Measurements from ENCODE around the gene RAD51D.
"Not testable (repeated sequence)": the region's sequence is repeated elsewhere in the genome, so short reads cannot be mapped to it uniquely, and the experiment has no call there.

RAD51D gene

DNA sequence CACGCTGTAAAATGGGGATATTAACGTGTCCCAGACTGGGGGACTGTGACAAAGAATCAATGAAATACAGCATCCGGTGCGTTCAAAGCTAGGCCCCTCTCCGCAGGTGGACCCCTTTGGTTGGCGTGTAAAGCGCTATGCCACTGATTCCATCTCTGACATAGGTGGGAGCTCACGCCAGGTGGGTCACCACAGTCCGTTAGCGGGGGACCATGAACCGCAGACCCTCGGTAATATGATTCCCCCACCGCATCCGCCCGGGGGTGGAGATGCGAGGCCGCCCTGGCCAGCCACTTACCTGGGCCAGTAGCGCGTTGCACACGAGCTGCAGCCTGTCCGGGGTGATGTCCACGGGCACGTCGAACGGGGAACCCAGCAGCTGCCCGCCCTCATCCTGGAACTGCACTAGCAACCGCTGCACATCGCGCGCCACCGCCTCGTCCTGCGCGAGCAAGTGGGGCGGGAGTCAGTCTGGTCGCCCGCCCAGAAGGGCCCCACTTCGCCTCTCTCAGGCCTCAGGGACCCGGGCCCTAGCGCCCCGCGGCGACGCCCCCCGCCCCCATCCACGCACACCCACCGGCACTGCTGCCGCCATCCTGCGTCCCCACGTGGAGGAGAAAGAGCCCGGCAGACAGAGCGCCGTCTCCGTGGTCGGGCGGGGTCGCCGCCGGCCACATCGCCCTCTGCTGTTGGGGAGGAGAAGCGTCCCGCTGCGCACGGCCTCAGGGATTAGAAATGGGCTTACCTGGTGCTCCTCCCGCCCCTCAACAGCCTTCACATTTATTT lies 22.2 kb upstream of the RAD51D start, which contains the start of gene NLE1:
TSS of gene NLE1 (minus strand) at position 623 of the 786 bp plus-strand sequence. CDS start at position 595, 28 bp downstream.
- peak; percentile 41 for DNase-seq

DNA sequence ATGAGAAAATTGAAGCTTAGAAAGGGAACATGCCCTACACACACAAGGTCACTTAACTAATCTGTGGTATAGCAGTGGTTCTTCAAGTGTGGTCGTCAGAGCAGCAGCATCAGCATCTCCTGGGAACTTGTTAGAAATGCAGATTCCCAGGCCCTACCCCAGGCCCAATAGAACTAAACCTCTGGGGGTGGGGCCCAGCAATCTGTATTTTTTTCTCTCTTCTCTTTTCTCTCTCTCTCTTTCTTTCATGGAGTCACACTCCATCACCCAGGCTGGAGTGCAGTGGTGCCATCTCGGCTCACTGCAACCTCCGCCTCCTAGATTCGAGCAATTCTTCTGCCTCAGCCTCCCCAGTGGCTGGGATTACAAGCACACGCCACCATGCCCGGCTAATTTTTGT lies 18.6 kb upstream of the RAD51D start:
- DNase-seq, result no peak

DNA sequence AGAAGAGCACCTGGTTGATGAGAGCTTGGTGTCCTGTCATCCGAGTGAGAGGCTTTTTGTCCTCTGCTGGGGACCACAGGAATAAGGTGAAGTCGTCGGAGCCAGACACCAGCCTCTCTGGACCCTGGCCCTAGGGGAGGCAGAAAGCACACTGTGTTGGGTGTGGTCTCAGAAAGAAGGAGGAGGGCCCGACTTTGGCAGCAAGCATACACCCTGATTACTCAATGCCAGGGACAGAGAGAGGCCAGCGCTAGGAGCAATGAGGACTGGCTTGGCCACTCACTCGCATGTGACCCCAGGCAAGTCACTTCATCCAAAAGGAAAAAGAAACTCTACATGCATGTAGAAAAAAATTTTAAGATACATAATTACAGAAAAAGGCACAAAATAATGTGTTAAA lies 15.7 kb upstream of the RAD51D start:
- DNase-seq, result no peak

- DNase-seq, result peak; percentile 6
Measured at GRCh38 chr17:35132816-35133550, 13.3 kb upstream of the RAD51D start.

DNA sequence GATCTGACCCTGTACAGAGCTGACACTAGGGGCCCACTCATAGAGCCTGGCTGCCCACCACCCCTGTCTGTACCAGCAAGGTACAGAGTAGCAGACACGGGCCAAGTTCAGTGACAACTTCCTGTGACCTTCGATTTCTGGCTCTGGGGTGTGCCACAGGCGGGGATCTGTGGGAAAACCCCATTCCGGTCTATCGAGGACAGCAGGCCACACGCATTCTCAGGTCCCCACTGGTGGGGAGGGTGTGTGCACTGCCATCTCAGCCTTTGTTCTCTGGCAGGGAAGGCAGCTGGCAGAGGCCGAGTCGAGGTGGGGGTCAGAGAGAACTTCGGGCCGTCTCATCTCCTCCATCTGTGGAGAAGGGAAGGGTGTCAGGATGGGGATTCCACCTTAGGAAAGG lies 12.4 kb upstream of the RAD51D start:
- no peak for DNase-seq

- DNase-seq, result no peak
Measured at GRCh38 chr17:35130392-35130791, 10.7 kb upstream of the RAD51D start.

DNA sequence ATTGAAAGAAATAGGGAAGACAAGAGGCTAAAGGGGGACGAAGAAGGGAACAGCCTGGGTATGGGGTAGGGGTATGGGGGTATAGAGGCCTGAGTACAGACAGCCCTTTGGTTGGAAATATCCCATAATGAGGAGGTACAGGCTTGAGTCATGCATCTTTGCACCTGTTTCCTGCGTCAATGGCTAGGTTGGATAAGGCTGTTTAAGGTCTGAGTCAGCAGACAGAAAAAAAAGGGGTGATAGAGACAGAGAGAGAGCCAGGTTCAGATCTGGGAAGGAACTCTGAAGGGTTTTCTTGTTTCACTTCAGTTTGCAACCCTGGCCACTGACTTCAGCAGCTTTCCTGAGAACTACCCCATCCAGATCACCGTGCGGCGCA lies 10.3 kb upstream of the RAD51D start:
- DNase-seq, result no peak

- no peak for DNase-seq
Measured at GRCh38 chr17:35129154-35129972, 9.7 kb upstream of the RAD51D start.

GRCh38 chr17:35127751-35128514 lies 8.3 kb upstream of the RAD51D start:
- no peak for DNase-seq

DNA sequence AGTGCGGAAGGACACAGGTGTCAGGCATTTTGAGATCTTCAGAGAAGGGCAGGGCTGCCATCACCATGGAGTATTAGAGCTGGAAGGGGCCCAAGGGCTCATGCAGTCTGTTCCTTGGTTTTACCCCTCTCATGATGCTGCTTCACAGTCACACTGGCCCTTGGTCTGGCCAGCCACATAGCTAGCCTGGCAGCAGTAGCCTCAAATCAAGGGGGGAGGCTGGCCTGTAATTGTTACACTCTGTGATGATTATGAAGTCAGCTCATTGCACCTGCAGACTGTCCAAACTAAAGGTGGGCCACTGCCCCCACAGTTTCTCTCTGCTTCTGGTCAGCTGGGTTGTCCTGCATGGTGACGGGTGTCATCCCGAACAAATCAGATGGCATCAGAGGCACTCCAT lies 1.7 kb upstream of the RAD51D start, which contains the start of gene FNDC8:
TSS of gene FNDC8 (plus strand) at position 301 of the 400 bp plus-strand sequence. CDS start at position 380, 79 bp downstream.
- no peak for DNase-seq

- no peak for DNase-seq
Measured at GRCh38 chr17:35117984-35118383, 1.7 kb downstream of the RAD51D start.

DNA sequence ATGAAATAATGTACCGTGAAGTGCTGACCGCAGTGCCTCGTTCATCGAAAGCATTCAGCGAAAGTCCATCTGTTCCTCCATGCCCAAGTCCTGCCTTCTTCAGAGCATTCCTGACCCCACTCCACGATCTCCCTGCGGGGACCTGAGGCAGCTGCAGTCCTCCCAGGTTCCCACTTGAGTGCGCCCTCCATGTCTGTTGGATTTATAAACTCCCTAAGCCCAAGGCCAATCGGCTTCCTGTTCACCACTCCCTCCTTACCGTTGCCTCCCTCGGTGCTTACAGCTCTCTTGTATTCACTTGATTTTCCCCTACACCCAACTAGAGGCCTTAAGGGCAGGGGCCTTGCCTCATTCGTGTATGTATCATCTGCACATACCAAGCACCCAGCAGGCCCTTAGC lies 2.8 kb downstream of the RAD51D start:
- DNase-seq, result no peak

DNA sequence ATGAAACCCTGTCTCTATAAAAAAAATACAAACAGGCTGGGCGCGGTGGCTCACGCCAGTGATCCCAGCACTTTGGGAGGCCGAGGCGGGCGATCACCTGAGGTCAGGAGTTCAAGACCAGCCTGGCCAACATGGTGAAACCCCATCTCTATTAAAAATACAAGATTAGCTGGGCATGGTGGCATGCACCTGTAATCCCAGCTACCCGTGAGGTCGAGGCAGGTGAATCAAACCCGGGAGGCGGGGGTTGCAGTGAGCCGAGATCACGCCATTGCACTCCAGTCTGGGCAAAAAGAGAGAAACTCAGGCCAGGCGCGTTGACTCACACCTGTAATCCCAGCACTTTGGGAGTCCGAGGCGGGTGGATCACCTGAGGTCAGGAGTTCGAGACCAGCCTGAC lies 8.9 kb downstream of the RAD51D start:
- not testable (repeated sequence) for DNase-seq

DNA sequence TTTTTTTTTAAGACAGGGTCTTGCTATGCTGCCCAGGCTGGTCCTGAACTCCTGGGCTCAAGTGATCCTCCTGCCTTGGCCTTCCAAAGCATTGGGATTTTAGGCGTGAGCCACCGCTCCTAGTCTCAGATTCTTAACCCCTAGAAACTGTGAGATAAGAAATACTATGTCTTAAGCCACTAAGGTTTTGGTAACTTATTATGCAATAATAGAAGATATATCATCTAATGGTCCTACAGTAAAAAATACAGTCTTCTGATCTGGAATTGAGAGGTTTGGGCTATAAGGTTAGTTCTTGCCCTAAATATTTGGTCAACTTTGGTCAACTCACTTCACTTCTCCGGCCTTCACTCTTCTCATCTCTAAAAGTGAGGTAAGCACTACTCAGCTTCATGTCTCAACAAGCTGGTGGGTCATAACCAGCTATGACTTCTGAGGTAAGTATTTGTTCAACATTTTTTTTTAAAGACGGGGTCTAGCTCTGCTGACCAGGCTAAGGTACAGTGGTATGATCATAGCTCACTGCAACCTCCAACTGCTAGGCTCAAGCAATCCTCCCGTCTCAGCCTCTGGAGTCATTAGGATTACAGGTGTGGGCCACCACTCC lies 14.7 kb downstream of the RAD51D start:
- no peak for DNase-seq

GRCh38 chr17:35103271-35103670 lies 16.4 kb downstream of the RAD51D start:
- no peak for DNase-seq

GRCh38 chr17:35101725-35102124 lies 17.9 kb downstream of the RAD51D start:
- DNase-seq, result no peak

DNA sequence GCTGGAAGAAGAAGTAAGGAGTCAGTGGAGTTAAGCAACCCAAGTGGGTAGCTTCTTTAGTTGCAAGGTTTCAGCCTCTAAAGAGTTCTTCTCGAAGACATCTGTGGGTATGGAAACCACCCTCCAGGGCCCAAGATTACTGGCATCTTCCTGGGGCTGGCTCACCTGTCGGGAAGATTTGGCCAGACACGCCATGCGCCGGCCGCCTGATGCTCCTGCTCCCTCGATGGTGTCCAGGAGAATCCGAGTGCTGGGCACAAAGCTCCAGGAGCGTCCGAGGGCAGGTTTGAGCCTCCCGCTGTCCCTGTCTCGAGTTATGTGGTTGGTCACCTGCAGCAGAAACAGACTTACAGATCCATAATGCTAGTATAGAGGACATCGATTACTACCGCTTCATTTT lies 18.6 kb downstream of the RAD51D start:
- no peak for DNase-seq

GRCh38 chr17:35099908-35100307 lies 19.8 kb downstream of the RAD51D start:
- DNase-seq, result no peak

GRCh38 chr17:35097776-35098175 lies 21.9 kb downstream of the RAD51D start:
- DNase-seq, result no peak

DNA sequence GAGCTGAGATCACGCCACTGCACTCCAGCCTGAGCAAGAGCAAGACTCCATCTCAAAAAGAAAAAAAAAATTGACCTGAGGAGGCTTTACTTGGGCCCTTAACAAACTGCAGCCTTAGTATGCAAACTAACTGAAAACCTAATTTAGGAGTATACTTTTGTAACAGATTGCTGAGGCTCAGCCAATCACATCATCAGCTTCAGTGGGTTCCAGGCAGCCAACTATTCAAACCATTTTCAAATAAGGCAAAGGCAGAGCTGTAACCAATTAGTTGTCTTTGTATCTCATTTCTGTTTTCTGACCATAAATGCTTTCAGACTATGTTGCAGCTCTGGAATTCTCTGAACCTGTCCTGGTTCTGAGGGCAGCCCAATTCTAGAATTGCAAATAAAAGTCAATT lies 23.9 kb downstream of the RAD51D start:
- no peak for DNase-seq

- no peak for DNase-seq
Measured at GRCh38 chr17:35094902-35095301, 24.8 kb downstream of the RAD51D start.

DNA sequence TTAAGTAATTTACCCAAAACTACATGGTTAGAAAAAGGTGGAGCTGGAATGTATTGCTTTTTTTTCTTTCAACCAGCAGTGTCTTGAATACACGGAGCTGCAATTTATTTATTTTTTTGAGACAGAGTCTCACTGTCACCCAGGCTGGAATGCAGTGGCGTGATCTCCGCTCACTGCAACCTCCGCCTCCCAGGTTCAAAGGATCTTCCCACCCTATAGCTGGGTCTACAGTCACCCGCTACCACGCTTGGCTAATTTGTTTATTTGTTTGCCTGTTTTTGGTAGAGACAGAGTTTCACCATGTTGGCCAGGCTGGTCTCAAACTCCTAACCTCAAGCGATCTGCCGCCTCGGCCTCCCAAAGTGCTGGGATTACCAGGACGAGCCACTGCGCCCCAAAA lies 29.0 kb downstream of the RAD51D start:
- not testable (repeated sequence) for DNase-seq

Data from NCI-H524 treated with DMSO at 0.1 percent for 48 hours (cell line).